ENCODE data around the gene PTGR2.
A peak's percentile ranks its signal among the peaks of the same experiment; 100 is the strongest.
"Not testable (repeated sequence)": the region's sequence is repeated elsewhere in the genome, so short reads cannot be mapped to it uniquely, and the experiment has no call there.

The PTGR2 gene

DNA sequence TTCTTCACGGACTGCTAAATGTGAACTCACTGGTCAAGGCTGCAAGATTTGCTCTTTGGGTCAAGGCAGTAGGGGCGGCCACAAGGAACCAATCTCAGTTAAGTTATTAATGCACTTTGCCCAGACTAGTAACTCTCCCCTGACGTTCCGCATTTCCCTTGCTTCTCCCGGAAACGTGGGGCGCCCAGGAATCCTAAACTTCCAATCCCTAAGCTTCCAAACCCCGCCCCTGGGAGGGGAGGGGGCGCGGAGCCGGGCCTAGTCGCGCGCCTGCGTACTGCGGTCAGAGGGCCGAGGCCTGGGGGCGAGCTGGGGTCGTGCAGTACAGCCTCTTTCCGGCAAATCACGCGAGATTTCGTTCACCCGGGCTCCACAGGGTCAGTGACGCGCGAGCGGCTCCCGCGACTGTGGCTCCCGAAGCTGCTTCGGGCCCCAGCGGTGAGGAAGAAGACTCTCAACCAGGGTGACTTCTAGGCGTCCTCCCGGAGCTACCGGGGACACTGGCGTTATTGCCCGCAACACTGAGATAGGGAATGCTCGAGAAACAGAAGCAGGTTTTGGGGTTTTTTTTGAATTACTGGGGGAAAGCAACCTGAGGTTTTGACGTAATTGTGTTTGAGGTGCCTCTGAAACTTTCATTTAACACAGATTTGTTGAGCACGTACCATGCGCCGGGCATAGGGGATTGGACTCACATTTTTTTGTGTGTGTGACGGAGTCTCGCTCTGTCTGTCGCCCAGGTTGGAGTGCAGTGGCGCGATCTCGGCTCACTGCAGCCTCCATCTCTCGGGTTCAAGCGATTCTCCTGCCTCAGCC lies at the start of gene PTGR2:
Gene PTGR2 (plus strand): TSS at position 265 of the 816 bp plus-strand sequence. CDS start 7,032 bp downstream, outside the sequence.
- DNase-seq = peak; percentile 92

DNA sequence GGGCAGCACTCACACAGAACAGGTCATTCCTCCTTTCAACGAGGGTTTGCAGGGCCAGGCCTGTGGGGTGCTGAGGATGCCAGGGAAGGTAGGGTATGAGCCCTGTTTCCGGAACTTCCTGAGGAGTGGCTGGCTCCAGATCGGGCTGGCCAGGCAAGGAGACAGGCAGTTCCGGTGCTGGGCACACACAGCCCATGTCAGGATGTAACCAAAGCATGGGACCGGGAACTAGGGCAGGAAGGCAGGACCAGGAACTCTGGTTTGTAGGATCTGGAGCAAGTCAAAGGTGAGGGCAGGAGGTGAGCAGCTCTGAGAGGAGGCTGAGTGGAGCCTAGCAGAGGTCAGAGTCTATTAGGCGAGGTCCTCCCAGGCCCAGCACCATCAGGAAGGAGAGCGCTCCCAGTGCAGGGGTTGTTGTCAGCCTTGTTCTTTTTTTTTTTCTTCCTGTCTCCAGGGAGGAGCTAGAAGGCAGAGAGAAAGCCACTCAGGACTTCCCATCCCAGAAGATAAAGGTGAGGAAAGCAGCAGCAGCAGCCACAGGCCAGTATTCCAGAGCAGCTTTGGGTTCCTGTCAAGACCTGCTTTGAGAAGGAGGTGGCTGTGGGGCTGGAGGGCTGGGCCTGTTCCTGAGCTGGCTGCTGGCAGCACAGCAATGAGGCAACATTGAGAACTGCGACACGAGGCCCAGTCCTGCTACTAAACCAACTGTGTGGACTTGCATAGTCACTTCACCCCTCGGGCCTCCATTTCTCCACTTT lies 49.0 kb upstream of the PTGR2 start:
- no peak for DNase-seq

DNA sequence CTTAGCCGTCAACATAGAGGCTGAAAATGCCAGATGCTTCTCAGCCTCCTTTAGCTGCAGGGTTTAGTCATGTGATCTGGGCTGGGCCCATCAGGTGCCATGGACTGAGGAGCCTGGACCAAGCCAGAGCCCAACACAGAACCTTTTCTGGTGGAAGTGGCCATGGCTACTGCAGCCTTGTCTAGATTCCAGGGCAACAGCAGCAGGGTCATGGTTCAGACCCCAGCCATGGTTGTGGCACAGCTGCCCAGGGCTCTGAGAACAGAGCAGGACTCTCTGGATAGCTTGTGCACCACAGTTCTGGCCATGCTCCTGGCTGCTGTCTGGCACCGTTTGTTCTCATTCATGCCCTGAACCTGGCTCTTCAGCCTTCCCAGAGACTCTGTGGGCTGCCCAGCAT lies 47.0 kb upstream of the PTGR2 start:
- no peak for DNase-seq

DNA sequence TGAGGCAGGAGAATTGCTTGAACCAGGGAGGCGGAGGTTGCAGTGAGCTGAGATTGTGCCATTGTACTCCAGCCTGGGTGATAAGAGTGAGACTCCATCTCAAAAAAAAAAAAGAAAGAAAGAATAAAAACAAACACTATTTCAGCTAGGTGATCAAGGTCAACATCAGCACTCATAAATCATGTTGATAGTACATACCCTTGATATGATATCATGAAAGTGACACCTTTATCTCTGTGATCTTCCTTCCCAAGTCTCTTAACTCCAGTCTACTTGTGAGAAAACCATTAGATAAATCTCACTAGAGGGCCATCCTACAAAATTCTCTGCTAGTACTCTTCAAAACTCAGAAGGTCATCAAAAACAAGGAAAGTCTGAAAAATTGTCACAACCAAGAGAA lies 44.2 kb upstream of the PTGR2 start:
- no peak for DNase-seq

DNA sequence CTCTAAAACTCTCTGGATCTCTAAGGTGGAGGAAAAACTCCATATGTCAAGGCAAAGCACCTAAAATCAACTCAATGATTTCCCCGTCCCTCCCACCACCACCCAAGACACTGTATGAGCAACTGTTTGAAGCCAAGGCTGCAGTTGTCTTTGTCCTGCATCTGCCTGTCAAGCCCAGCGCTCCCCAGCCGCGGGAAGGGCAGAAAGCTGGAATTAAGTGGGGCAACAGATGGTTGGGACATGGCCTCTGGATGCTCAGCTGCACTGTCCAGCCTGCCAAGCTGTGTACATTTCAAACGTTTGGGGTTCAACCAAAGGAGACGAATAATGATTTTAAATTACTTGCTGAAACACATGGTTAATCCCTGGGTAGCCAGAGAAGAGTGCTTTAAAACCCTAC lies 42.2 kb upstream of the PTGR2 start:
- no peak for DNase-seq

DNA sequence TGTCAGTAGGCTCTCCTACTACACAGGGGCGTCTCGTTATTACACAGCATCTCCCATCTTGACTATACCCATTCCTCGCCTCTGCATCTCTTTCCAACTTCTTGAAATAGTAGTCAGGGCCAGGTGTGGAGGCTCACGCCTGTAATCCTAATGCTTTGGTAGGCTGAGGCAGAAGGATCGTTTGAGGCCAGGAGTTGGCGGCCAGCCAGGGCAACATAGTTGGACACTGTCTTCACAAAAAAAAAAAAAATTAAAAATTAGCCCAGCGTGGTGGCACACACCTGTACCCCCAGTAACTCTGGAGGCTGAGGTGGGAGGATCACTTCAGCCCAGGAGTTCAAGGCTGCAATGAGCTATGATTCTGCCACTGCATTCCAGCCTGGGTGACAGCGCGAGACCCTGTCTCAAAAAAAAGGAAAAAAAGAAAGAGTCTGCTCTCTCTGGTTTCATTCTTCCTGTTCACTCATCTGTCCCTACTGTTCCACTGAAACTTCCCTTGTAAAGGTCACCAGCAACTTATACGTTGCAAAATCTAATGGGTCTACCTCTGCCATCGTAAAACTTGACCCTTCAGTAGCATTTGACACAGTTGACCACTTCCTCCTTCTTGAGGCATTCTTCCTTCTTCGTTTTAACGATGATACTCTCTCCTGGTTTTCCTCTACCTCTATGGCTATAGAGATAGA lies 41.0 kb upstream of the PTGR2 start:
- no peak for DNase-seq

DNA sequence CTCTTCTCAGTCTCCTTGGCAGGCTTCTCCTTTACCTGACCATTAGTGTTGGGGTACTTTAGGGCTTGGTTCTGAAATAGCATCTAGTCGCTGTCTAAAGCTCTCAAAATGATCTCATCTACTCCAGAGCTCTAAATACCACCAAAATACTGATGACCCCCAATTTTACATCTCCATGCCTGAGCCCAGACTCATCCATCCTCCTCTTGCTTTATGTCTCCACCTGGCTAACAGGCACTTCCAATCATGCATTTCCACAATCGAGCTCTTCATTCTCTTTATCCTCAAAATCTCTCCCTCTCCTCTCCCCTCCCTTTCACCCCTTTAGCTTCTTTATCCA lies 40.5 kb upstream of the PTGR2 start:
- no peak for DNase-seq

DNA sequence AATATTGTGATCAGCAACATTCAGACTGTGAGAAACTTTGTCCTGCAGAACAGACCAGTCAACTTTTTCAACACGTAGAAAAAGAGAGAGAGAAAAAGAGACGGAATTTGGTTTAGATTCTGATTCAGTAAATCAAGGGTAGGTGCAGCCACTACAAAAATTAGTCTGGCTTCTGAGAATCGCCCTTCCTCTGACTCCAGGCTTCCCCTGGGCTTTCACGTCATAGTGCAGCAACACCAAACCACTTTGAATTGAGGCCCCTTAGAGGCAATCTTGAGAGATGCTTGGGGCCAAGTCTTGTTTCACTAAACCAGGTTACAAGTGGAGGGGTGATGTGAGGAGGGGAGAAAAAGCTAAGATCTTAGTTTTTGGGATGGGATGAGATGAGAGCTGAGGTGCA lies 37.5 kb upstream of the PTGR2 start:
- no peak for DNase-seq

DNA sequence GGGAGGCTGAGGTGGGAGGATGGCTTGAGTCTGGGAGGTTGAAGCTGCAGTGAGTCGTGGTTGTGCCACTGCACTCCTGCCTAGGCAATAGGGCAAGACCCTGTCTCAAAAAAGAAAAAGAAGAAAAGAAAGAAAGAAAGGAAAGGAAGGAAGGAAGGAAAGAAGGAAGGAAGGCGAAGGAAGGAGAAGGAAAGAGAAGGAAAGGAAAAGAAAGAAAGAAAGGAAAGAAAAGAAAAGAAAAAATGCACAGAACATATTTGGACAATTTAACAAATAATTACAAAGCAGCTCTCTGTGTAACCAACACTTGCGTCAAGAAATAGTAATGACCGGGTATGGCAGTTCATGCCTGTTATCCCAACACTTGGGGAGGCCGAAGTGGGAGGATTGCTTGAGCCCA lies 35.8 kb upstream of the PTGR2 start:
- DNase-seq = no peak

DNA sequence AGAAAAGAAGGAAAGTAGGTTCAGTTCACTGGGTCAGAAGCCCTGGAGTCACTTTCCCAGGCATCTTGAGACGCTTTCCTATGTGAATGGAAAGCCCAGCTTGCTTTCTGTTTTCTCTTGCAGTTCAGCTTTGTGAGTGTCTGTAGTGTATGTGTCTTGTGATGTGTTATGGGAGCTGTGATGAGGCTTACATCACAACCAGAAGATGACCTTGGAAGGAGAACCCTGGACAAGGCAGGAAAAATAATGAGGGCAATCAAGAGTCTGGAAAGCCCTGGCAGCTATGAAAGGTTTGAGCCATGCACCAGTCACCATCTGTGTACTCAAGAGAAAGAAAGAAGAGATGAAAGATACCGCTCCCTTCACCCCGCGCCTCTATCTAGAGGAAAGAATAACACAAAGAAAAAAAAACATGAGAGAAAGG lies 35.2 kb upstream of the PTGR2 start:
- no peak for DNase-seq

DNA sequence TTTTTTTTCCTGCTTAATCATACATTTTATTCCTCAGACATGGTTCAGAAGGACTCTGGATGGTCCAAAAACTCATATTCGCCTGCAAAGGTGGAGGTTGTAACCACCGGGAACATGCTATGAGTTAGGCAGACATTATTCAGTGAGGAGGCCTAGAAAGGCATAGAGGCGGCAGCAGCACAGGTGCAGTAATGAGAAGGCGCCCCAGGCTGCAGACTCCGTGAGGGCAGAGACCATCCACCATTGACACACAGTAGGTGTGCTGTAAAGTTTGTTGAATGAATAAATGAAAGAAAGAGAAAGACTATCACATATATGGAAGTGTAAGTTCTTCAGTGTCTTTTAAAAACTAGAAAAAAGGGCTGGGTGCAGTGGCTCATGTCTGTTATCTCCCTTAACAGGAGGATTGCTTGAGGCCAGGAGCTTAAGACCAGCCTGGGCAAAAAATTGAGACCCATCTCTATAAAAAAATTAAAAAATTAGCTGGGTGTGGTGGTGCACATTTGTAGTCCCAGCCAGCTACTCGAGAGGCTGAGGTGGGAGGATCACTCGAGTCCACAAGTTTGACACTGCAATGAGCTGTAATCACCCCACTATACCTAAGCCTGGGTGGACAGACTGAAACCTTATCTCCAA lies 34.5 kb upstream of the PTGR2 start:
- DNase-seq = no peak

DNA sequence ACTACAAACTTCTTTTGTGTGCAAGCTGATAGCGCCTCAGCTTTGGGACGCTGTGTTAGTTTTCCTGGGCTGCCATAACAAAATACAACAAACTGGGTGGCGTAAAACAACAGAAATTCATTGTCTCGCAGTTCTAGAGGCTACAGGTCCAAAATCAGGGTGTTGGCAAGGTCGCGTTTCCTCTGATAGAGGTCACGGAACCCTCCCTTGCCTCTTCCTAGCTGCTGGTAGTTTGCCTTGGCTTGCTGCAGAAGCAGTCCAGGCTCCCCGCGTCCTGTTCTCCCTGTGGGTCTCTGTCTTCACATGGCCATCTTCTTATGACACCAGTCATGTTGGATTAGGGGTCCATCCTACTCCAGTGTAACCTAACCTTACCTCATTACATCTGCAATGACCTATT lies 32.8 kb upstream of the PTGR2 start:
- no peak for DNase-seq

DNA sequence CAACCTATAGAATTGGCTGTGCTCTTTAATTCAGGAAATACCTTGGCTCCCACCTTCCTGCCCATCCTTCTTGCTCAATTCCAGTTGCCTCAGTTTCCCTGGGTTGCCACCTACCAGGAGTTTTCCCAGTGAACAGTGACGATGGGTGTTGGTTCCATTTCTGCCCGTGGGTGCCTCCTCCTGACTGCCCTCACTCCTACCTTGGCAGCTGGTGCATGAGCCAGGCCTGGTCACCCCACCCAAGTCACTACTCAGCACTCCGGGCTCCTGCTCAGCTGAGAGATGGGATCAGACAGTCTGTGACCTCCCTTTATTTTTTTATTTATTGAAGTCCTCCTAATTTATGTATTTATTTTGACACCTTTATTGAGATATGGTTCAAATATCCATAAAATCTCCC lies 31.0 kb upstream of the PTGR2 start:
- no peak for DNase-seq

DNA sequence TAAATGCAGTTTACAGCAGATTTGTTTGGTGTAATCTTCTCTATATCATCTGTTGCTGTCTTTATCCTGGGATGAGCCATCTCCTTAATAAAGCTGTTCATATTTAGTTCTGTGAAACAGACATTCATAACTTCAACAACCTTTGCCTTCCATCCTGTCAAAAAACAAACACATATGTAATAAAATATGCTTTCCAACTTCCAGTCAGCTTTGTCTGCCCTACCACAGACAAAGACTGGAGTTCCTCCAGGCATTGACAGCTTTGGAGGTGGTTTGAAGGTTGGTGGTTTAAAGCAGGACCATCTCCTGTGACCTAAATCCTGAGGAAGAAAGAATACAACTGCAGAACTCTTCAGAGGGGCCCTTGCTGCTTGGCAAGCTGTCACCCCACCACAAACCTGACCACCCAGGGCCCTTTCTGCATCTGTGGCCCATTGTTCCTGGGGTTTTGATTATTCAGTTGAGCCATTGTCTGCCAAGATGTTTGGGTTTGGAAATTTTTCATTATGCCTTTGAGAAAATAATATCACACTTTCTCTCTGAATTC lies 28.2 kb upstream of the PTGR2 start:
- DNase-seq = no peak

DNA sequence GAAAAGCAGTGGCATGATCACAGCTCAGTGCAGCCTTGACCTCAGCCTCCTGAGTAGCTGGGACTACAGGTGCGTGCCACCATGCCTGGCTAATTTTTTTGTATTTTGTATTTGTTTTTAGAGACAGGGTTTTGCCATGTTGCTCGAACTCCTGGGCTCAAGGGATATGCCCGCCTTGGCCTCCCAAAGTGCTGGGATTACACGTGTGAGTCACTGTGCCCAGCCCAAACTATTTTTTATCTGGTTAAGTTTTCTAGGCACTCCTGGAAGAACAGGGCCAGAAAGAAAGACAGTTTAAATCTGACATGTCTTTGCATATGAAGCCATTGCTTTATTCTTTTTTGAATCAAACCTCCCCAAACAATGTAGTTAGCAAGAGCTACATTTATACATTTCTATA lies 27.5 kb upstream of the PTGR2 start:
- DNase-seq = no peak

DNA sequence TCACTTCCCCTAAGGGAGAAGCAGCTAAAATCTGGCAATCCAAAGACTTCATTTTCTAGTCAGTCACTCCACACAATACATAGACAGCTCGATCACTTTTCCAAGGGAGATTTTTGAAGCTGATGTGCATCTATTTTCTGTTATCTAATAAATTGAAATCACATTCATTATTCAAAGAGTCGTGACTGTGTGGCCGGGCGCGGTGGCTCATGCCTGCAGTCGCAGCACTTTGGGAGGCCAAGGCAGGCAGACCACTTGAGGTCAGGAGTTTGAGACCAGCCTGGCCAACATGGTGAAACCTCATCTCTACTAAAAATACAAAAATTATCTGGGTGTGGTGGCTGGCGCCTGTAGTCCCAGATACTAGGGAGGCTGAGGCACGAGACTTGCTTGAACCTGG lies 27.1 kb upstream of the PTGR2 start:
- no peak for DNase-seq

DNA sequence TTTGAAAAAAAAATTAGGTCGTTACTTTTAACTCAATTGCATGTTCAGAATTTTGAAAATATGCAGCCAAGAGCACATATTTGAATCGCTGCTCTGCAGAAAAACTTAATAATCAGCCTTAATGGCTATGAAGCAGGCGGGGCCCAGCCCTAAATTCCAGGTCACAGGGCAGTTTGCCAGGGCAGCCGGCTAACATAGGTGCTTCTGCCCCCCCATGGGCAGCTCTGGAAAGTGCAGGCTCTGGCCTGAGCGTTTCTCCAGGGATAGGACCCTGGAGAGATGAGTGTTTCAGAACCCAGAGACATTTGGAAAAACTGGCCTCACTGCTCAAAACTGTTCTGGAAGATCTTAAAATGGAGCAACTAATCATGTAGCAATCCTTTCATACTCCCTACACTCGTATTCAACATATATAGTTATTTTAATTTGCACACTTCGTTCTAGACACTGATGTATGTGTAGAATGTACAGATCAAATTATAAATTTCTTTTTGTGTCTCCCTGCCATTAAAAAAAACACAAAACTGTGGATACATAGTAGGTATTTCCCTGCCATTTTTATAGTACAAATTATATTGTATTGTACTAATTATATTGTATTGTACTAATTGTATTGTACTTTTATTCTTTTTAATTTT lies 26.0 kb upstream of the PTGR2 start:
- peak; percentile 86 for DNase-seq

DNA sequence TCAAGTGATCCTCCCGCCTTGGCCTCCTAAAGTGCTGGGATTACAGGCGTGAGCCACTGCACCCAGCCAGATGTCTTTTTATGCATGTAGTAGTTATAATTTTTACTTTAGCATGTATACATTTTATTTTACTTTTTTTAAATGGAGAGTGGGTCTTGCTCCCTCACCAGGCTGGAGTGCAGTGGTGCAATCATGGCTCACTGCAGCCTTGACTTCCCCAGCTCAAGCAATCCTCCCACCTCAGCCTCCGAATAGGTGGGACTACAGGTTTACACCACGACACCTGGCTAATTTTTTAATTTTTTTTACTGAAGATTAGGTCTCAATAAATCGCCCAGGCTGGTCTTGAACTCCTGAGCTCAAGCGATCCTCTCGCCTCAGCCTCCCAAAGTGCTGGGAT lies 24.4 kb upstream of the PTGR2 start:
- DNase-seq = not testable (repeated sequence)

DNA sequence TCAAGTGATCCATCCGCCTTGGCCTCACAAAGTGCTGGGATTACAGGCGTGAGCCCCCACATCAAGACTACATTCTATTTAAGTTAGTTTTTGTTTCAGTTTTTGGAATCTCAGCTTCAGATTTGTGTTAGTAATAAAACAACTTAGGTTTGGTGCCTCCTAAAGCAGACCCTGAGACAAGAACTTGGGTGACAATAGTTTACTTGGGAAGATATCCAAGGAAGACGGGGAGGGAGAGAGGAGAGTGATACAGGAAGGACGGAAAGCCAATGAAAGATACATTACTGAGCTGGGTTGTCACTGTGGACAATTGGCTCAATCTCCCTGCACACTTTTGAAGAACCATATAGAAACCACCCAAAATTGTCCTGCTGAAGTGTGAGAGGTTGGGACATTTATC lies 22.6 kb upstream of the PTGR2 start:
- no peak for DNase-seq

DNA sequence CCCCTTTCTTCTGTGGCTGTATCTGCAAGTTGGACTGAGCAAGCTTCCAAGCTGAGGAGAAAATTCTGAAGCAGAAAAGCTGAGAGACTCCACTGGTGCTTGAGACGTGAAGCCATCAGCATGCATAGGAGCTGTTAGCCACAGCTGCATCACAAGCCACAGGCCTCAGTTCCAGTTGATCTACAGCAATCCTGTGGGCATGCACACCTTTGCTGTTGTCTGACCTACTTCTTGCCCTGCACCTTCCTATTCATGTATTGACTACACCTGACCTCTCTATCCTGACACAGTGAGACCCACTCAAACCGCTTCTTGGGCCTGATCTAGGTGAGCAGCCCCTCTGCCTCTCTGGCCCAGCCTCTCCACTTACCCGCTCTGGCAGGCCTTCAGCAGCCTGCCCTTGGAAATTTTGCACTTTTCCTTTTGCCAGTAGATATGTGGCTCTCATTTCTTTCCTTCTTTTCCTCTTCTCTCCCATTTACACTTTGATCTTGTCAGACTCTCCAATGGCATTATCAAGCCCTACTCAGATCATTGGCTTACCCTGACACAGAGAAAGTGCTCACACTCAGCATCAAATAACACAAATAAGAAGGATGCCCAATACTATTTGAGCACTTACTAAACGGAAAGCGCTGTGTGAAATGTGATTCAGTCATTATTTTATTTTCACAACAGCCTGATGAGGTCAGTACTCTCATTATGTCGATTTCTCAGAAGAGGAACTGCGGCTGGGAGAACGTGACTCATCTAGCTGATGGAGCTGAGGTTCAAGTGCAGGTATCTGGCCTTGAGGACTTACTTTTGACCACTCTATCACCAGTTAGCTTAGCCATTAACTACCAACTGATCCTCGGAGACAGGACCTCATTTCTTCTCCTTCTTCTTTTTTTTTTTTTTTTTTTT lies 21.9 kb upstream of the PTGR2 start:
- peak; percentile 25 for DNase-seq

DNA sequence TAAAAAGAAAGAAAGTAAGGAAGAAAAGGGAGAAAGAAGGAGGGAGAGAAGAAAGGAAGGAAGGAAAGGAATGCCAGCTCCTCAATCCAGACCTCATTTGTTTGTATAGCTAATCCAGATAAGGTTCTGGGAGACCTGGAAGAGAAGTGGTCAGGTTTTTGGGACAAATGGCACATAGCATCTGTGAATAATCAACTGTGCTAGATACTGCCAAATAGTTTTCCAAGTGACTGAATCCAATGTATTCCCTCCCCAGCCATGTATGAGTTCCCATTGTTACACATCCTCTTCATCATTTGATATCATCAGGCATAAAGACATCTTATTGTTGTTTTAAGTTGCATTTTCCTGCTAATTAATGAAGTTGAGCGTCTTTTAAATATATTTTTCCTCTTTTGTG lies 18.6 kb upstream of the PTGR2 start:
- DNase-seq = no peak

All from CD4-positive, alpha-beta T cell treated with Interleukin-6 for 4 hours (primary cell).